ENCODE measurements around the gene SLC6A20. TPM values are rescaled to one million over a fixed set of nuclear protein-coding genes. Genes with fewer than 3 reads are reported as not detected.

The SLC6A20 gene
- total RNA-seq (2014; rRNA removed; shearing (Covaris generic)), result 0.30 and 0.66 TPM in 2 replicates

GRCh38 chr3:45795882-45796765 is at the start of gene SLC6A20:
SLC6A20 (minus strand) TSS chr3:45796536; CDS start chr3:45796419, 117 bp downstream.

GRCh38 chr3:45841757-45842491 is 45.6 kb upstream of the SLC6A20 start, which contains the start of gene LZTFL1:
LZTFL1 (minus strand) TSS chr3:45842119; CDS start chr3:45841991, 128 bp downstream.

Small RNAs within 50 kb of the gene (small RNA-seq; reads per million reads assigned to genes)
- not detected for gene RN7SL145P

Other genes starting within 250 kb of the SLC6A20 start
- gene LIMD1, start 201.8 kb downstream of the SLC6A20 start, total RNA-seq (2014; rRNA removed; shearing (Covaris generic)), result 12.0 and 17.1 TPM in 2 replicates
- gene SACM1L, start 107.1 kb downstream of the SLC6A20 start, total RNA-seq (2014; rRNA removed; shearing (Covaris generic)), result 18.3 and 24.0 TPM in 2 replicates
- 16.2 and 25.4 TPM in 2 replicates for gene LZTFL1, start 45.6 kb upstream of the SLC6A20 start, total RNA-seq (2014; rRNA removed; shearing (Covaris generic))
- gene CCR9, start 90.0 kb upstream of the SLC6A20 start, total RNA-seq (2014; rRNA removed; shearing (Covaris generic)), result not detected in 2 replicates
- not detected in 2 replicates for gene CXCR6, start 146.9 kb upstream of the SLC6A20 start, total RNA-seq (2014; rRNA removed; shearing (Covaris generic))
- 9.2 and 10.7 TPM in 2 replicates for gene FYCO1, start 199.3 kb upstream of the SLC6A20 start, total RNA-seq (2014; rRNA removed; shearing (Covaris generic))
- gene XCR1, start 230.9 kb upstream of the SLC6A20 start, total RNA-seq (2014; rRNA removed; shearing (Covaris generic)), result not detected in 2 replicates